Naive B cell (primary cell): ENCODE measurements around the gene DDX11. TPM values are rescaled to one million over a fixed set of nuclear protein-coding genes. Genes with fewer than 3 reads are reported as not detected.
A peak's percentile ranks its signal among the peaks of the same experiment; 100 is the strongest.
"Not testable (repeated sequence)": the region's sequence is repeated elsewhere in the genome, so short reads cannot be mapped to it uniquely, and the experiment has no call there.

Experiments used
- ATAC-seq, 2 donors: fragments of 150-1000 bp; cut with Tn5 transposase; 2 replicates each; pipeline ENCODE4 v1.10.0; 2021; ENCODE audit warnings: low read depth in 2 of 2, mild to moderate bottlenecking in 2 of 2, moderate library complexity in 2 of 2
- DNase-seq: peaks from one replicate; pipeline ENCODE4 v3.0.0; 2022
- H3K27ac Mint-ChIP-seq, 6 donors: one replicate each; pipeline ENCODE4 v1.8.0; 2020 to 2022; ENCODE audit warnings: mild to moderate bottlenecking in 6 of 6, mixed read lengths in 6 of 6, moderate library complexity in 5 of 6, inconsistent platforms in 2 of 6
- H3K27me3 Mint-ChIP-seq, 3 donors: one replicate each; pipeline ENCODE4 v1.8.0; 2021 to 2022; ENCODE audit warnings: mixed read lengths in 3 of 3, mild to moderate bottlenecking in 1 of 3
- H3K36me3 Mint-ChIP-seq, 2 donors: one replicate each; pipeline ENCODE4 v1.8.0; 2020 to 2022; ENCODE audit warnings: mixed read lengths in 2 of 2, inconsistent platforms in 1 of 2, mild to moderate bottlenecking in 1 of 2
- H3K4me1 Mint-ChIP-seq, 3 donors: one replicate each; pipeline ENCODE4 v1.8.0; 2020 to 2022; ENCODE audit warnings: mixed read lengths in 3 of 3, inconsistent platforms in 1 of 3, mild to moderate bottlenecking in 1 of 3, moderate library complexity in 1 of 3
- H3K4me3 Mint-ChIP-seq, 8 donors: one replicate each; pipeline ENCODE4 v1.8.0; 2020 to 2022; ENCODE audit warnings: mild to moderate bottlenecking in 8 of 8, mixed read lengths in 8 of 8, moderate library complexity in 8 of 8, inconsistent platforms in 2 of 8
- H3K9me3 Mint-ChIP-seq, 7 donors: one replicate each; pipeline ENCODE4 v1.8.0; 2020 to 2022; ENCODE audit warnings: mixed read lengths in 7 of 7, mild to moderate bottlenecking in 5 of 7, inconsistent platforms in 2 of 7, moderate library complexity in 1 of 7
- polyA plus RNA-seq, 6 donors: library from polyadenylated mRNA; unstranded; fragments of 300-500 nt; fragmentation: Illumina TruSeq; gene quantifications; one replicate each; pipeline ENCODE4 v1.2.3, GENCODE V29; 2021; ENCODE audit warnings: low read depth in 6 of 6

Gene DDX11
- polyA plus RNA-seq, 6 donors from 2014 or later: 2.6 to 30.8 (median 12.2) TPM

GRCh38 chr12:31125171-31125570 is 51.5 kb downstream of the DDX11 start:
- H3K36me3 Mint-ChIP-seq, H3K4me1 Mint-ChIP-seq, ATAC-seq, DNase-seq, H3K9me3 Mint-ChIP-seq, H3K27ac Mint-ChIP-seq, H3K4me3 Mint-ChIP-seq: not testable (repeated sequence)
- H3K27me3 Mint-ChIP-seq: peaks cover 0 to 17% (median 7%) of the 10 kb centered on the region in 3 donors

DNA sequence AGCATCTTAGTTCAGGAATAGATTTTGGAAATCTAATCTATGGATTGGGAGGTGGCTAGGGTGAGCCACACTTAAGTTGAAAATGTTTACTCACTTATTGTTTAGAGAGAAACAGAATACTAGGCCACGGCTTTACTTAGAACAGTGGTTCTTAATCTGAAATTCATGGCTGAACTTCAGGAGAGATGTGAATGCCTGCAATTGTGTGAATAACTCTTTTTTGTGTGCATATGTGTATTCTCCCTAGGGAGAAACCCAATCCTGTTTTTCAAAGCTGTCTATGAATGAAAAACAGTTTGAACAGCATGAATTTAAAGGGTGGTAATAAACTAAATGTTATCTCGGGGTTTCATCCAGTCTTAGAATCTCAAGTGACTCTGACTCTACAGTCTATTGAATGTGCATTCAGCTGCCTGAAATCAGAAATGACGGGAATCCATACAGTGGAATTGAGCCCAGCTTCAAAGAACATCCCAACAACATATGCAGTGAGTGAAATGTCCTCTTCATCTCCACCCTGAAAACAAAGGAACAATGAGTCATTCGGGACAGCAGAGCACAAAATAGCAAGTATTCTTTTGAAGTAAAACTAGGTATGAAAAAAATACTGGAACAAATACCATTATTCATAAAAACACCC is 53.7 kb downstream of the DDX11 start:
- H3K9me3 Mint-ChIP-seq, H3K36me3 Mint-ChIP-seq, H3K4me1 Mint-ChIP-seq, ATAC-seq, H3K4me3 Mint-ChIP-seq, DNase-seq, H3K27ac Mint-ChIP-seq: not testable (repeated sequence)
- peaks cover 6 to 20% (median 16%) of the 10 kb centered on the region in 3 donors for H3K27me3 Mint-ChIP-seq

- peaks cover 6 to 25% (median 12%) of the 10 kb centered on the region in 3 donors for H3K27me3 Mint-ChIP-seq
- H3K36me3 Mint-ChIP-seq: not testable (repeated sequence)
Measured at GRCh38 chr12:31136581-31136980, 62.9 kb downstream of the DDX11 start.

GRCh38 chr12:31144768-31145167 is 71.1 kb downstream of the DDX11 start:
- H3K9me3 Mint-ChIP-seq: peaks cover 0 to 11% (median 5%) of the 10 kb centered on the region in 7 donors
- ATAC-seq, H3K27ac Mint-ChIP-seq, H3K36me3 Mint-ChIP-seq, H3K4me1 Mint-ChIP-seq, DNase-seq: not testable (repeated sequence)
- H3K27me3 Mint-ChIP-seq: peaks cover 0 to 11% (median 7%) of the 10 kb centered on the region in 3 donors
- H3K4me3 Mint-ChIP-seq: peak overlapping the region in 1 of 8 donors; percentile 41

More at GRCh38 chr12:31136581-31136980, 62.9 kb downstream of the DDX11 start:
- not testable (repeated sequence) for H3K4me3 Mint-ChIP-seq, DNase-seq, ATAC-seq, H3K27ac Mint-ChIP-seq, H3K4me1 Mint-ChIP-seq
- peaks cover 0 to 17% (median 10%) of the 10 kb centered on the region in 7 donors for H3K9me3 Mint-ChIP-seq

- not testable (repeated sequence) for ATAC-seq, H3K9me3 Mint-ChIP-seq, H3K27ac Mint-ChIP-seq, H3K4me1 Mint-ChIP-seq, H3K36me3 Mint-ChIP-seq, DNase-seq
- peak overlapping the region in 1 of 8 donors; percentile 41 for H3K4me3 Mint-ChIP-seq
- H3K27me3 Mint-ChIP-seq: peaks cover 4 to 10% (median 6%) of the 10 kb centered on the region in 3 donors
Measured at GRCh38 chr12:31145296-31145695, 71.6 kb downstream of the DDX11 start.

DNA sequence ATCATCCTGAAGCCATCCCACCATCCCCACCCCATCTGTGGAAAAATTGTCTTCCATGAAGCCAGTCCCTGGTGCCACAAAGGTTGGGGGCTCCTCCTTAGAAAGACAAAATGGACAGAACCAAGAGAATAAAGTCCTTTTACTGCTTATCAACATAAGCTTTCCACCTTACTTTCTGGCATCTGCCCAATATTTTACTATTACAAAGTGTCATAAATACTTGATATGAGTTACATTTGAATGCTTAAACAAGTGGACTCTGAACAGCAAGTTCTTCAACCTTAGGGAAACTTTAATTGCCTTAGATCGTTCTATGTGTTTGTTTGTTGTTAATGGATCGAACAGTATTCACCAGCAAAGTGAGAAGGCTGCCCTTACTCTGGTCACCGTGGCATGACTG is 73.8 kb downstream of the DDX11 start:
- ATAC-seq, H3K4me3 Mint-ChIP-seq, DNase-seq, H3K9me3 Mint-ChIP-seq, H3K27ac Mint-ChIP-seq, H3K4me1 Mint-ChIP-seq, H3K36me3 Mint-ChIP-seq: not testable (repeated sequence)
- peaks cover 0 to 14% (median 5%) of the 10 kb centered on the region in 3 donors for H3K27me3 Mint-ChIP-seq

- H3K4me3 Mint-ChIP-seq, H3K9me3 Mint-ChIP-seq, H3K36me3 Mint-ChIP-seq, H3K27ac Mint-ChIP-seq, H3K4me1 Mint-ChIP-seq, DNase-seq, ATAC-seq: not testable (repeated sequence)
- peaks cover 5 to 21% (median 7%) of the 10 kb centered on the region in 3 donors for H3K27me3 Mint-ChIP-seq
Measured at GRCh38 chr12:31150766-31151165, 77.1 kb downstream of the DDX11 start.

Other genes with a start within 250 kb of the DDX11 start
- gene TSPAN11, start 147.1 kb upstream of the DDX11 start, polyA plus RNA-seq: not detected